ENCODE measurements around the gene PCID2.

- TF ChIP-seq CTCF (IDR thresholded peaks at IDR 0.05) (no peak), POLR2A (IDR thresholded peaks at IDR 0.05) (no peak)
These were observed 16.0 kb upstream of the PCID2 start for GRCh38 chr13:113224486-113224885.

All from Peyer's patch (tissue), 4 donors.